Cerebellar nuclear complex (tissue), 1 donor: ENCODE data around the gene ANKRD23.
"Not testable (repeated sequence)": the region's sequence is repeated elsewhere in the genome, so short reads cannot be mapped to it uniquely, and the experiment has no call there.

ENCODE experiments used
- DNase-seq, 2 experiments: peaks; one replicate each; lab custom pipeline; 2025; lab: John Stamatoyannopoulos, UW

Gene ANKRD23

GRCh38 chr2:96843538-96844268, at the start of gene ANKRD23:
ANKRD23 (minus strand) TSS chr2:96844021; CDS start chr2:96843992, 29 bp downstream.
- DNase-seq, result no peak

GRCh38 chr2:96891591-96892333, 47.9 kb upstream of the ANKRD23 start:
- DNase-seq, result no peak

- DNase-seq, result no peak
Observed at GRCh38 chr2:96890726-96891385, 47.0 kb upstream of the ANKRD23 start.

- DNase-seq, result no peak
Observed at GRCh38 chr2:96890252-96890651, 46.4 kb upstream of the ANKRD23 start.

GRCh38 chr2:96889502-96889901, 45.7 kb upstream of the ANKRD23 start:
- not testable (repeated sequence) for DNase-seq

GRCh38 chr2:96888072-96889011, 44.5 kb upstream of the ANKRD23 start:
- no peak for DNase-seq

- peak in 1 of 2 experiments; percentile 12 for DNase-seq
Observed at GRCh38 chr2:96887493-96888012, 43.7 kb upstream of the ANKRD23 start.

- no peak for DNase-seq
Observed at GRCh38 chr2:96885432-96886347, 41.9 kb upstream of the ANKRD23 start.

GRCh38 chr2:96884299-96885094, 40.7 kb upstream of the ANKRD23 start:
- no peak for DNase-seq

GRCh38 chr2:96883306-96883705, 39.5 kb upstream of the ANKRD23 start:
- DNase-seq, result no peak

GRCh38 chr2:96882906-96883305, 39.1 kb upstream of the ANKRD23 start:
- no peak for DNase-seq

GRCh38 chr2:96882230-96882629, 38.4 kb upstream of the ANKRD23 start:
- no peak for DNase-seq

GRCh38 chr2:96881349-96882195, 37.8 kb upstream of the ANKRD23 start:
- DNase-seq, result no peak

GRCh38 chr2:96880891-96881273, 37.1 kb upstream of the ANKRD23 start:
- no peak for DNase-seq

GRCh38 chr2:96879545-96880040, 35.8 kb upstream of the ANKRD23 start:
- no peak for DNase-seq

- DNase-seq, result peak; percentile 19 to 80
Observed at GRCh38 chr2:96878796-96879544, 35.1 kb upstream of the ANKRD23 start.

GRCh38 chr2:96878171-96878570, 34.4 kb upstream of the ANKRD23 start:
- DNase-seq, result no peak
